GM15510 (cell line): ENCODE measurements around the gene OLFML3.

ENCODE experiments used
- POLR2A ChIP-seq: IDR thresholded peaks from 3 replicates; pipeline ENCODE4 v1.6.1; 2011; ENCODE audit warnings: borderline replicate concordance; ENCODE audit not compliant: insufficient read length; ENCODE audit errors: extremely low read depth

The OLFML3 gene, protein sequence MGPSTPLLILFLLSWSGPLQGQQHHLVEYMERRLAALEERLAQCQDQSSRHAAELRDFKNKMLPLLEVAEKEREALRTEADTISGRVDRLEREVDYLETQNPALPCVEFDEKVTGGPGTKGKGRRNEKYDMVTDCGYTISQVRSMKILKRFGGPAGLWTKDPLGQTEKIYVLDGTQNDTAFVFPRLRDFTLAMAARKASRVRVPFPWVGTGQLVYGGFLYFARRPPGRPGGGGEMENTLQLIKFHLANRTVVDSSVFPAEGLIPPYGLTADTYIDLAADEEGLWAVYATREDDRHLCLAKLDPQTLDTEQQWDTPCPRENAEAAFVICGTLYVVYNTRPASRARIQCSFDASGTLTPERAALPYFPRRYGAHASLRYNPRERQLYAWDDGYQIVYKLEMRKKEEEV

DNA sequence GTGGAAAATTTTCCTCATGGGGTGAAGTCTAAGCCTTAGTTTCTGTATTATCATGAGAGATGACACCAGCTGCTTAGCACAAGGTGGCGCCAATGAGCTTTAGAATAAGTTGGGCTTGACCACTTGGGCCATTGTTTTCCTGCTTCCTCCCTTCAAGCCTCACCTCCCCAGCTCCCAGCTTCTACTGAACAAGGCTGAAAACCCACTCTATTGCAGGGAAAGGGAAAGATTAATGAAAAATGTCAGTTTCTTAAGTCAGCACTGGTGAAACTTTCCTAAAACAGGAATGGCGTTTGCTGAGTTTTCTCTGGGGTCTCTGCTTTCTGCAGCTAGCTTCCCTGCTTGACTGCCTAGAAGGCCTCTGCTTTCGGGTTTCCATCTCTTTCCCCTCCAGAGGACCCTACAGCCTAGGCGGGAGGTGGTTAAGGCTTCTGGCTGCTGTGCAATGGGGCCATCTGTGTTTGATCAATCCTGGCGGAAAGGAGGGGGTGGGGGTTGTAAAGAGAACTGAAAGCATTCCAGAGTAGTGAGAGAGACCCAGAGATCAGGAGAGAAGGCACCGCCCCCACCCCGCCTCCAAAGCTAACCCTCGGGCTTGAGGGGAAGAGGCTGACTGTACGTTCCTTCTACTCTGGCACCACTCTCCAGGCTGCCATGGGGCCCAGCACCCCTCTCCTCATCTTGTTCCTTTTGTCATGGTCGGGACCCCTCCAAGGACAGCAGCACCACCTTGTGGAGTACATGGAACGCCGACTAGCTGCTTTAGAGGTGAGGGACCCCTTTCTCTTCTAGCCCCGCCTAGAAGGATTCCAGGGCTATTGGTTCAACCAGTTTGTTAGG is at the start of gene OLFML3:
TSS of gene OLFML3 (plus strand) at position 612 of the 840 bp plus-strand sequence. CDS start at position 655, 43 bp downstream.
- TF ChIP-seq POLR2A, result no peak

DNA sequence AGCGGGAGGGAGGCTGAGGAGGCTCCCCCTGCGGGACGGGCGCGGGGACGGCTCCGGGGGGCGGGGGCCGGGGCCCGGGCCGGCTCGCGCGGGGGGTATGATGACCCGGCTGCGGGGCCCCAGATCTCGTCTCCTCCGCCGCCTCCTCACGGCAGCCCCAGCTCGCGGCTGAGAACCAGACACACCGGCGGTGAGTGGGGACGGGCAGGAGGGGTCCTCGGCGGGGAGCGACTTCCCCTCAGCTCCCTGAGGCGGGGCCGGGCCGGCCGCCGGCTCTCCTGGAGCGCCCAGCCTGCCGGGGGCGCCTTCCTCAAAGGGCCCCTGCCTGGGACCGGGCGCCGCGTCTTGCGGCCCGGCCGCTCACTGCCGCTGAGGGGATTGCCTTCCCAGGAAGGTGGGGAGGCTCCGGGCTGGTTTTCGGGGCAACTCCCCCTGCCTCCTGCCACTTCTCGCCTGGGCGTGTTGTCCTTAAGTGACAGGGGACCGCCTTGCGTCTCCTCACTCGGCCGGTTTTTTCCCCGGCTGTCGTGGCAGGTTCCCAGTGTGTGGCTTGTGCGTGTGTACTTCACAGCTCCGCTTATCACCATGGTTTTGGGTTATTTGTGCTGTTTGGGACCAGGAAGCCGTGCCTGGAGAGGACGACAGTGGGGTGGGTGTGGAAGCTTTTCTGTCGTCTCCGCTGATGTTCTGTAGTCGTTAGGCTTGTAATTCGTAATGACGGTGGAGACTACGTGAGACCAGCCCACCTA is 49.4 kb upstream of the OLFML3 start:
- no peak for TF ChIP-seq POLR2A

DNA sequence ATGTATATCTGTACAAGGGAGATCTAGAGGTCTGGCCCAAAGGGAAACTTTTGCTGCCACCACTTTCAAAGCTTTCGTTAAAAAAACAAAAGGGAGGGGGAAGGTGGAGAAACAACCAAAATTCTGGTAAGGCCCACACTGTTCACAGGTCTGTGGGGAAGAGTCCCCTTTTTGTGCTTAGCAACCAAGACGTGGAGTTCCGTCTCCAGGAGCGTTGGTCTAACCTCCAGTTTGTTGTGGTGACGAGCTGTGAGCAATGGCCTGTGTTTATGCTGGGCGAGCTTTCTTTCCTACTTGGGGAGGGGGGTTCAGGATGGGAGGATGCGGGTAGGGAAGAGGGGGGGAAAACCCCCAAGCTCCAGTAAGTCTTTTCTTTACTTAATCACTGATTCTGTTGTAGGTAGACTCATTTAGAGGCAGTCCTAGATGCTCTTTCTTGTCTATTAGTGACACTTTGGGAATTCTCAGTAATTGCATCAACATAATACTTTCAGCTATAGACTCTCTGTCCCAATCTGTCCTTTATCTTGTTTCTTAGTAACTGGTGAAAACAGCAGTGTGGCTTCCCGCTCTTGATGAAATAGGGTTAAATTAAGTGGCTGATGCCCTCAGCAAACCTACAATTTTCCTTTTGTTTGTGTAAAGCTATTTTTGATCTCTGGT is 48.6 kb upstream of the OLFML3 start:
- no peak for TF ChIP-seq POLR2A

DNA sequence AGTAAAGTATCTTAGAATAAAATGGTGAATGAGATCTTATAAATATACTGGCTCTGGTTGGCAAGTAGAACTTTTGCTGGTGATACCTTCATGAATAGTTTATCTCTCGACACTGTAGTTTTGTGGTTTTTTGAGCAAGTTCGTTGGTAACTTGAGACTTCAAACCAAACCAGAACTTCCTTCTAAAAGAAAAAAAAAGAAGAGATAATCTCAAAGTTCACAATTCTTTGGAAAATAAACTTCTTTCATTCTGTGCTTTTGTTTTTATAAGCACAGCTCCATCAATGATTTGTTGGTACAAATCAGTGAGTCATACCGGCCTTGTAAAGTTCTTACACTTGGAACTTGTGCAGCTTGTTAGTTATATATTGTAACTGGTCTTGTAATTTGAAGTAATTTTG is 47.8 kb upstream of the OLFML3 start:
- no peak for TF ChIP-seq POLR2A

DNA sequence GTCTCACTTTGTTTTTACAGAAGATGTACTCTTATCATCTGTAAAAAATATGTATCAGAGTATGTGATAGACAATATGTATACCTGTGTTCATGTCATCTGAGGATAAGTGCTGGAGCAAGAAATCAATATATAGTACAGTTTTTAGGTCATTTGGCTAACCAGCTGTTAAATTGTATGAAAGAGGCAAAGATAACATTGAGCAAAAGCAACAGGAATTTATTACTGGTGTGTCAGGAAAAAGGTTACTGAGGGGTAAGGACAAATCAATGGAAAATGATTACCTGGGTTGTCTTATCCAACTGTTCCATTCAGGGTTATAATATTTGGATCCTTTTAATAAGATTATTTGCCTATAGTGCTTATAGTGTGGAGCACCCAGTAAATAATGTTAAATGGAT is 45.3 kb upstream of the OLFML3 start:
- no peak for TF ChIP-seq POLR2A

DNA sequence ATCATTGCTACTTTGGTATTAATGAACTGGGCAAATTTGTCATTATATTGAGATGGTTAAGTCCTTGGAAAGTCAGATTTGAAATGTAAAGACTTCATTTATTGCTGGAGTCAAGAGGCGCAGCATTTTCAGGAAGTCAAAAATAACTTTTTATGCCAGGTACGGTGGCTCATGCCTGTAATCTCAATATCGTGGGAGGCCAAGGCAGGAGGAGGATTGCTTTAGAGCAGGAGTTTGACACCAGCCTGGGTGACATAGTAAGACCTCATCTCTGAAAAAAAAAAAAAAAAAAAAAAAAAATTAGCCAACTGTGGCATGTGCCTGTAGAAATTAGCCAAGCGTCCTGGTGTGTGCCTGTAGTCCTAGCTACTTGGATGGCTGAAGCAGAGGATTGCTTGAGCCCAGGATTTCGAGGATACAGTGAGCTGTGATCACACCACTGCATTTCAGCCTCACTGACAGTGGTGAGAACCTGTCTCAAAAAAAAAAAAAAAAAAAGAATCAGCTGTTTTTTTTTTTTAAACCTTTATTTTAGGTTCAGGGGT is 44.7 kb upstream of the OLFML3 start:
- no peak for TF ChIP-seq POLR2A

DNA sequence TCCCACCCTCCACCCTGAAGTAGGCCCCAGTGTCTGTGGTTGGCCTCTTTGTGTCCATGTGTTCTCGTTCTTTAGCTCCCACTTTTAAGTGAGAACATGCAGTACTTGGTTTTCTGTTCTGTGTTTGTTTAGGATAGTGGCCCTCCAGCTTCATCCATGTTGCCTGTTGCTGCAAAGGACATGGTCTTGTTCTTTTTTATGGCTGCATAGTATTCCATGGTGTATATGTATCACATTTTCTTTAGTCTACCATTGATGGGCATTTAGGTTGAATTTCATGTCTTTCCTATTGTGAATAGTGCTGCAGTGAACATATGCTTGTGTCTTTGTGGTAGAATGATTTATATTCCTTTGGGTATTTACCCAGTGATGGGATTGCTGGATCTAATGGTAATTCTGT is 44.1 kb upstream of the OLFML3 start:
- no peak for TF ChIP-seq POLR2A

DNA sequence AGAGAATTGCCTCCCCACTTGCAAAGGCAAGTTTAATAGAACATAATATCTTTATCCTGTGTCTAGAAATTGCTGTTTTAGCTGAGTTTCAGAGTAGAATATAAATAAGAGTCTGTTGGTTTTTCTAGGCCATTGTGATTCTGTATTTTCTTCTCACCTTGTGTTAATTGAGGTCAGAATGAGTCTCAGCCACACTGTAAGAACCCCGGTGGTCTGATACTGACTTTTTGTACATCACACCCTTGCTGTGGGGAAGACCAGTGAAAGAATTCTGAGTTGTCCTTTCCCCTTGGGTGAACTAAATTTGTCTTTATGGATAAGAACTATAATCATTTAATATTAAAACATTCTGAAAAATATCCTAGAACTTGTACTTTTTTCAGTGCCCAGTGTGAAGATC is 43.3 kb upstream of the OLFML3 start:
- no peak for TF ChIP-seq POLR2A

DNA sequence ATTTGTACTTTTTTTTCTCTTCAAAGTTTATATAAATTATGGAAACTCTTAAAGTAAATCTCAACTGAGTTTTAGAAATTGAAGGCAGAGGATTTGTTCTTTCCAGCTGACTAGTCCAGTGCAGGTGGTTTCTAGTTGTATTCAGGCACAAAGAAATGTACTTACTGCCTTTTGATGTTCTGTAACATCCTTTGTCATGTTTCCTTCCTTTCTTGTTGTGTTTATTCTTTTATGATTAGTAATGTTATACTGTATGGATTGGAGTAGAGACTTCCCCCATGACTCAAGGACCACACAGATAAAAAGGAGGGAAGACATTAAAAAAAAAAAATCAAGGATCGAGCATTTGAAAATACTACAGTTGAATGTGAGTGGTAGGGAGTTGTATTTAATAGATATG is 42.1 kb upstream of the OLFML3 start:
- no peak for TF ChIP-seq POLR2A

DNA sequence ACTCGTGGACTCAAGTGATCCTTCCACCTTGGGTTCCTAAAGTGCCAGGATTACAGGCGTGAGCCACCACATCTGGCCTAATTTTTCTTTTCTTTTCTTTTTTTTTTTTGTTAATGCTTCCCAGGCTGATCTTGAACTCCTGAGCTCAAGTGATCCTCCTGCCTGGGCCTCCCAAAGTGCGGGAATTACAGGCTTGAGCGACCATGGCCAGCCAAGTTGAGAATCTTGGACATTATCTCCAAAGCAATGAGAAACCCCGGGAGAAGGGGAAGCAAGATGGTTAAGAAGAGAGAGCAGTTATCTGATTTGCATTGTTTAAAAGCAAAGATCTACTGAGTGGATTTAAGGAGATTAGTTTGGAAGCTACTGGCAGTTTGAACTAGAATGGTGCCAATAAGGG is 41.1 kb upstream of the OLFML3 start:
- no peak for TF ChIP-seq POLR2A

DNA sequence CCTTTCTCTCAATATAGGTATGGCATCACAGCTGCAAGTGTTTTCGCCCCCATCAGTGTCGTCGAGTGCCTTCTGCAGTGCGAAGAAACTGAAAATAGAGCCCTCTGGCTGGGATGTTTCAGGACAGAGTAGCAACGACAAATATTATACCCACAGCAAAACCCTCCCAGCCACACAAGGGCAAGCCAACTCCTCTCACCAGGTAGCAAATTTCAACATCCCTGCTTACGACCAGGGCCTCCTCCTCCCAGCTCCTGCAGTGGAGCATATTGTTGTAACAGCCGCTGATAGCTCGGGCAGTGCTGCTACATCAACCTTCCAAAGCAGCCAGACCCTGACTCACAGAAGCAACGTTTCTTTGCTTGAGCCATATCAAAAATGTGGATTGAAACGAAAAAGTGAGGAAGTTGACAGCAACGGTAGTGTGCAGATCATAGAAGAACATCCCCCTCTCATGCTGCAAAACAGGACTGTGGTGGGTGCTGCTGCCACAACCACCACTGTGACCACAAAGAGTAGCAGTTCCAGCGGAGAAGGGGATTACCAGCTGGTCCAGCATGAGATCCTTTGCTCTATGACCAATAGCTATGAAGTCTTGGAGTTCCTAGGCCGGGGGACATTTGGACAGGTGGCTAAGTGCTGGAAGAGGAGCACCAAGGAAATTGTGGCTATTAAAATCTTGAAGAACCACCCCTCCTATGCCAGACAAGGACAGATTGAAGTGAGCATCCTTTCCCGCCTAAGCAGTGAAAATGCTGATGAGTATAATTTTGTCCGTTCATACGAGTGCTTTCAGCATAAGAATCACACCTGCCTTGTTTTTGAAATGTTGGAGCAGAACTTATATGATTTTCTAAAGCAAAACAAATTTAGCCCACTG is 38.7 kb upstream of the OLFML3 start:
- TF ChIP-seq POLR2A, result no peak

DNA sequence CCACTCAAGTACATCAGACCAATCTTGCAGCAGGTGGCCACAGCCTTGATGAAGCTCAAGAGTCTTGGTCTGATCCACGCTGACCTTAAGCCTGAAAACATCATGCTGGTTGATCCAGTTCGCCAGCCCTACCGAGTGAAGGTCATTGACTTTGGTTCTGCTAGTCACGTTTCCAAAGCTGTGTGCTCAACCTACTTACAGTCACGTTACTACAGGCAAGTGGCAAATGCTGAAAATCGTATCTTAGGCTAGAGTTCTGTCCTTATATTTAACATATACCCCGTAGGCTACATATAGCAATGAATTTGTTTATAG is 38.1 kb upstream of the OLFML3 start:
- TF ChIP-seq POLR2A, result no peak

DNA sequence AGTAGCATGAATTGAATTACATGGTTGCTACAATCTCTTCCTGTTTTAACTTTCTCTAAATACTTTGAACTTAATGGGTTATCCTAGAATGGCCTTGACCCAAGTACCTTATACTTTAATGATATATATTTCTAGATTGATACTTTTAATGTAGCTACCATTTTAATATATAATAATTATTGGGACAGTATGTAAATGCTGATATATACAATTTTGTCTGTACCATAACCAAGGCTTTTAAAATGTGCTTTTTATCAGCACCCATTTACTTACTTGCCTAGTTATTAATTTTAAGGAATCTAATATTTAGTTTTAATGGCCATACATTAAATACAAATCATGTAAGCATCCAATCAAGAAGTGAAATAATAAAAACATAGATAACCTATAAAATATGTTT is 36.7 kb upstream of the OLFML3 start:
- TF ChIP-seq POLR2A, result no peak
